Astrocyte of the hippocampus (primary cell): ENCODE measurements around the gene UCP3.

Source experiments
- DNase-seq: peaks from one replicate; pipeline ENCODE4 v3.0.0; 2011; ENCODE audit warnings: low read depth, low spot score

The UCP3 gene

DNA sequence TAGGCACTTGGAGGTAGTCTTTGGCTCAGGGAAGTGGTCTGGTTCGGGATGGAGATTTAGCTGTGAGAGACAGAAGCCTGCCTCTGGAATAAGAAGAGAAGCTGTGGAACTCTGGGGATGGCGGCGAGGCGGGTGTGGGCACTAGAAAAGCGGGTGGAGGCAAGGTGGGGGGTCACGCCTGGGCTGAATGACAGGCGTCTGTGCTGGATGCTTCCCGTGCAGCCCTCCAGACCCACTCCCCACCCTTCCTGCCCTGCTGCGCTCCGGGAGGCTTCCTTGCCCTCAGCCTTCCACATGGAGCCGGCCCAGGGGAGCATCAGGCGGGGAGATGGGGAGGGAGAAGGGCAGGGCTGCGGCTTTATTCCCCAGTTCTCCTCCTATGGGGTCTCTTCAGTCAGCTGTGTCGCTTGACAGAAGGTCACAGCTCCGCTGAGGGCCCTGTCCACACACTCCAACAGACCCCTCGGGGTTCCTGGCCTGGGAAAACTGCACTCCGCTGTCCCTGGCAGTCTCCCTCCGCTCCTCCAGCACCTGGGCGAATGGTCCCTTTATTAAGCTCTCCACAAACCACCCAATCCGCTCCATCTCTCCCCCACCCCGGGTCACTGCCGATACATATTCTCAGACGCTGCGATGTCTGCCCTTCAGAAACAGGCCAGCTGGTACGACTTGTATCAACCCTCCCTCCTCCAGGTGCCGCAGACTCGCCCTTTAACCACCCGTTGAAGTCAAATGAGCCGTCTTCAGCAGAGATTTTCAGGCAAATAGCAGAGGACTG lies 51.8 kb downstream of the UCP3 start:
- DNase-seq = no peak

DNA sequence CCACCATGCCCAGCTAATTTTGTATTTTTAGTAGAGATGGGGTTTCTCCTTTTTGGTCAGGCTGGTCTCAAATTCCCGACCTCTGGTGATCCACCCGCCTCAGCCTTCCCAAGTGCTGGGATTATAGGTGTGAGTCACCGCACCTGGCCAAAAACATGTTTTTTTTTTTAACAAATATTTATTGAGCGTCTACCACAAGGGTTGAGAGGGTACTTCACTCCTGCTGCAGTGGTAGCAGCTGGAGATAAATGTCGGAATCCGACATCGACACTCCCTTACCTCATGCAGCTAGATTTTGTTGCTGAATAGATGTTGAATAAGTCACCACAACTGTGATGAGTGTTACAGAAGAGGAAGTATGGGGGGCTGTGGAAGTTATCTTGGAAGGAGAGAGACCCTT lies 57.1 kb downstream of the UCP3 start:
- DNase-seq = no peak

DNA sequence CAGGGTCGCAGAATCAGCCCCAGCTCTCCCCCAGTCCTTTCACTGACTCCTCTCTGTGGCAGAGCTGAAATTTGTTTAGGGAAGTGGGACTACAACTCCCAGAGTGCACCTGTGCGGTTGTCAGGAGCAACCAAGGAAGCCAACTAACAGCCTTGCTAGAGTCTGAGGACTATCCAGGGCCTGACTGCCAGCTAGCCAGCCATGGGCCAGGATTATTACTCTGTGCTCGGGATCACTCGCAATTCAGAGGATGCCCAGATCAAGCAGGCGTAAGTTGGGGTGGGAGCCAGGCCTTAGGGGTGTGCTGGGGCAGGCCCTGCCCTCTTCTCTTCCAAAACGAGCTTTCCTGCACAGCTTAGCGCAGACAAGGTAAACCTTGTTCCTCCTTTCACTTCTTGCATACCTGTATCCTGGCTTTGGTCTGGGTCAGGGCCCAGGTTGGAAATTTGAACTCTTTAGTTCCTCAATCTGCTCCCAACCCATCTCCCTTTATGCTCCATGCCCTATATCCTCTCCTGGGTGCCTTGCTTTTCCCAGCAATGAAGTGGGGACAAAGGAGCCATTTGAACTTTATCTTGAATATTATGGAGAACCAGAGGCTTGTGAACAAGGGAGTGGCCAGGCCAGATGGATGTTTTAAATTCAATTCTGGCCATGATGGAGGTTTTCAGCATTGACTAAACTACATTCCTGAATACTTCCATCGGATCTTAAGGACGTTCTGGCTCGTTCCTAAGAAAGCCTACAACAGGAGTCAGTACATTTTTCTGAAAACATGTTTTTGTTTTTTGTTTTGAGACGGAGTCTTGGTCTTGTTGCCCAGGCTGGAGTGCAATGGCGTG lies 57.8 kb downstream of the UCP3 start, which contains the start of gene DNAJB13:
Gene DNAJB13, plus strand, starts transcription at position 158 of the 842 bp plus-strand sequence. Its CDS starts 44 bp downstream, at position 202.
- peak; percentile 67 for DNase-seq
